Hepatocyte (in vitro differentiated cells): ENCODE data around the gene DOCK4.

Experiments used
- CTCF ChIP-seq: fragments of 200-600 bp; sonication (generic); IDR thresholded peaks from 2 replicates; pipeline ENCODE4 v1.5.1; 2016; ENCODE audit warnings: antibody characterized with exemption, mild to moderate bottlenecking; ENCODE audit not compliant: poor library complexity
- EZH2 ChIP-seq: fragments of 200-600 bp; sonication (generic); IDR thresholded peaks from 2 replicates; pipeline ENCODE4 v1.6.1; 2016; ENCODE audit warnings: antibody characterized with exemption, mild to moderate bottlenecking, borderline replicate concordance

DNA sequence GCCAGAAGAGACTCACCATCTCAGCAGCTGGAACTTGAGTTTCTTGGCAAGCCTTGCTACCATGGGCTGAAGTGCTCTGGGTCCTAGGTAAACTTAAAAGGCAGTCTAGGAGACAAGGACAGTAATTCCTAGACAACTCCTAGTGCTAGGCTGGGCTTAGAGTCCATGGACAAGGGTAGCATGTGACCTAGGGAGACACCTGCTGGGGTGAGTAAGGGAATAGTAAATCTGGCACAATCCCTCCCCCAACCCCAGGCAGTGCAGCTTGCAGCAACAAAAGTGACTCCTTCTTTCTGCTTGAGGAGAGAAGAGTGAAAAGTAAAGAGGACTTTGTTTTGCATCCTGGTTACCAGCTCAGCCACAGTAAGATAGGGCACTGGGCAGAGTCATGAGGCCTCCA, 327.4 kb downstream of the DOCK4 start:
- no peak for TF ChIP-seq CTCF
- no peak for TF ChIP-seq EZH2
